ENCODE results near the gene BCCIP.

Gene BCCIP

GRCh38 chr10:125822878-125823662 is at the start of gene BCCIP, which contains the start of gene UROS:
Gene BCCIP (plus strand): TSS chr10:125823546. CDS start chr10:125823558, 12 bp downstream.
Gene UROS (minus strand): TSS chr10:125823258. CDS start chr10:125816499, 6,759 bp downstream.
- DNase-seq (ENCODE audit: low read depth in 2 of 2) = peak; percentile 86 to 89

- DNase-seq (ENCODE audit: low read depth in 2 of 2) = no peak
Measured at GRCh38 chr10:125773687-125774543, 49.4 kb upstream of the BCCIP start.

GRCh38 chr10:125774581-125775191 is 48.7 kb upstream of the BCCIP start:
- no peak for DNase-seq (ENCODE audit: low read depth in 2 of 2)

GRCh38 chr10:125775491-125776106 is 47.7 kb upstream of the BCCIP start, which contains the start of gene MMP21:
Gene MMP21 (minus strand): TSS chr10:125775821. CDS start chr10:125775821, 0 bp downstream.
- DNase-seq (ENCODE audit: low read depth in 2 of 2) = no peak

- DNase-seq (ENCODE audit: low read depth in 2 of 2) = no peak
Measured at GRCh38 chr10:125777806-125778205, 45.5 kb upstream of the BCCIP start.

- DNase-seq (ENCODE audit: low read depth in 2 of 2) = no peak
Measured at GRCh38 chr10:125778556-125778955, 44.8 kb upstream of the BCCIP start.

GRCh38 chr10:125779403-125780327 is 43.7 kb upstream of the BCCIP start:
- DNase-seq (ENCODE audit: low read depth in 2 of 2) = no peak

GRCh38 chr10:125781374-125781773 is 42.0 kb upstream of the BCCIP start:
- no peak for DNase-seq (ENCODE audit: low read depth in 2 of 2)

GRCh38 chr10:125782054-125782453 is 41.3 kb upstream of the BCCIP start:
- no peak for DNase-seq (ENCODE audit: low read depth in 2 of 2)

GRCh38 chr10:125782616-125783015 is 40.7 kb upstream of the BCCIP start:
- DNase-seq (ENCODE audit: low read depth in 2 of 2) = no peak

- DNase-seq (ENCODE audit: low read depth in 2 of 2) = no peak
Measured at GRCh38 chr10:125783408-125783807, 39.9 kb upstream of the BCCIP start.

- DNase-seq (ENCODE audit: low read depth in 2 of 2) = no peak
Measured at GRCh38 chr10:125783957-125784356, 39.4 kb upstream of the BCCIP start.

GRCh38 chr10:125785791-125786190 is 37.6 kb upstream of the BCCIP start:
- DNase-seq (ENCODE audit: low read depth in 2 of 2) = no peak

- no peak for DNase-seq (ENCODE audit: low read depth in 2 of 2)
Measured at GRCh38 chr10:125788156-125789034, 35.0 kb upstream of the BCCIP start.

GRCh38 chr10:125792342-125793300 is 30.7 kb upstream of the BCCIP start:
- no peak for DNase-seq (ENCODE audit: low read depth in 2 of 2)

GRCh38 chr10:125795128-125795527 is 28.2 kb upstream of the BCCIP start:
- no peak for DNase-seq (ENCODE audit: low read depth in 2 of 2)

- no peak for DNase-seq (ENCODE audit: low read depth in 2 of 2)
Measured at GRCh38 chr10:125795637-125796190, 27.6 kb upstream of the BCCIP start.

- no peak for DNase-seq (ENCODE audit: low read depth in 2 of 2)
Measured at GRCh38 chr10:125797424-125797823, 25.9 kb upstream of the BCCIP start.

Data from stimulated activated CD4-positive, alpha-beta T cell treated with anti-CD3 and anti-CD28 coated beads, Interleukin-1b, Interleukin-23, amount 100 ng/mL, for 4 hours (primary cell).